HFF-Myc (cell line): ENCODE data around the gene ZNG1A.
"Not testable (repeated sequence)": the region's sequence is repeated elsewhere in the genome, so short reads cannot be mapped to it uniquely, and the experiment has no call there.

ENCODE experiments used
- DNase-seq: peaks from one replicate; pipeline ENCODE4 v3.0.0-alpha.2; 2011; ENCODE audit warnings: low read depth; ENCODE audit errors: extremely low read depth
- H3K4me3 ChIP-seq: replicated peaks from 2 replicates; pipeline ENCODE4 v1.5.1; 2011; ENCODE audit warnings: low read depth, mild to moderate bottlenecking, control low read depth, low read length

The ZNG1A gene

GRCh38 chr9:116239-117077, 62.4 kb downstream of the ZNG1A start:
- DNase-seq, H3K4me3 ChIP-seq: not testable (repeated sequence)

GRCh38 chr9:115118-115451, 63.8 kb downstream of the ZNG1A start:
- H3K4me3 ChIP-seq, DNase-seq: not testable (repeated sequence)

- H3K4me3 ChIP-seq, DNase-seq: not testable (repeated sequence)
Measured at GRCh38 chr9:114267-115117, 64.4 kb downstream of the ZNG1A start.

GRCh38 chr9:113468-114266, 65.2 kb downstream of the ZNG1A start:
- H3K4me3 ChIP-seq, DNase-seq: not testable (repeated sequence)

GRCh38 chr9:112589-113467, 66.0 kb downstream of the ZNG1A start:
- not testable (repeated sequence) for H3K4me3 ChIP-seq, DNase-seq

- DNase-seq, H3K4me3 ChIP-seq: not testable (repeated sequence)
Measured at GRCh38 chr9:110672-111071, 68.2 kb downstream of the ZNG1A start.

- DNase-seq, H3K4me3 ChIP-seq: not testable (repeated sequence)
Measured at GRCh38 chr9:109540-109939, 69.3 kb downstream of the ZNG1A start.

GRCh38 chr9:108742-109495, 69.9 kb downstream of the ZNG1A start:
- DNase-seq, H3K4me3 ChIP-seq: not testable (repeated sequence)

- H3K4me3 ChIP-seq, DNase-seq: not testable (repeated sequence)
Measured at GRCh38 chr9:105991-106390, 72.9 kb downstream of the ZNG1A start.

GRCh38 chr9:100430-100829, 78.4 kb downstream of the ZNG1A start:
- not testable (repeated sequence) for DNase-seq, H3K4me3 ChIP-seq

- H3K4me3 ChIP-seq, result not testable (repeated sequence)
Measured at GRCh38 chr9:99867-100266, 79.0 kb downstream of the ZNG1A start.

GRCh38 chr9:98775-99174, 80.1 kb downstream of the ZNG1A start:
- DNase-seq, H3K4me3 ChIP-seq: not testable (repeated sequence)

More at GRCh38 chr9:99867-100266, 79.0 kb downstream of the ZNG1A start:
- not testable (repeated sequence) for DNase-seq

- DNase-seq, H3K4me3 ChIP-seq: not testable (repeated sequence)
Measured at GRCh38 chr9:94992-95391, 83.9 kb downstream of the ZNG1A start.

GRCh38 chr9:94323-94722, 84.5 kb downstream of the ZNG1A start:
- H3K4me3 ChIP-seq, DNase-seq: not testable (repeated sequence)

GRCh38 chr9:93909-94308, 84.9 kb downstream of the ZNG1A start:
- not testable (repeated sequence) for H3K4me3 ChIP-seq, DNase-seq

GRCh38 chr9:90851-91250, 88.0 kb downstream of the ZNG1A start:
- DNase-seq, H3K4me3 ChIP-seq: not testable (repeated sequence)
